ENCODE measurements around the gene CDK10. TPM values are rescaled to one million over a fixed set of nuclear protein-coding genes. Genes with fewer than 3 reads are reported as not detected.

The CDK10 gene
- total RNA-seq, 1 donor, result 32.9 TPM

GRCh38 chr16:89744813-89745212 lies 58.3 kb downstream of the CDK10 start:
- no peak for TF ChIP-seq CTCF (IDR thresholded peaks at IDR 0.05; ENCODE audit: insufficient read depth, low read length)
- DNase-seq (ENCODE audit: low read depth), result no peak
- no peak overlapping the region for H3K4me3 ChIP-seq (ENCODE audit: low read depth, low read length)

Other genes with a start within 250 kb of the CDK10 start
- 66.4 and 78.9 TPM in 2 replicates for gene ANKRD11, start 196.1 kb upstream of the CDK10 start, total RNA-seq (ENCODE audit: low replicate concordance)
- gene SPG7, start 178.3 kb upstream of the CDK10 start, total RNA-seq (ENCODE audit: low replicate concordance), result 78.1 and 98.7 TPM in 2 replicates
- gene RPL13, start 126.0 kb upstream of the CDK10 start, total RNA-seq (ENCODE audit: low replicate concordance), result 3,215 and 3,366 TPM in 2 replicates
- gene CPNE7, start 110.9 kb upstream of the CDK10 start, total RNA-seq (ENCODE audit: low replicate concordance), result 0.65 and 13.1 TPM in 2 replicates
- gene DPEP1, start 73.0 kb upstream of the CDK10 start, total RNA-seq (ENCODE audit: low replicate concordance), result not detected in 2 replicates
- gene CHMP1A, start 29.0 kb upstream of the CDK10 start, total RNA-seq (ENCODE audit: low replicate concordance), result 80.0 and 81.3 TPM in 2 replicates
- 3.6 and 6.1 TPM in 2 replicates for gene SPATA33, start 28.9 kb upstream of the CDK10 start, total RNA-seq (ENCODE audit: low replicate concordance)
- gene SPATA2L, start 15.0 kb downstream of the CDK10 start, total RNA-seq (ENCODE audit: low replicate concordance), result 10.1 and 22.7 TPM in 2 replicates
- gene VPS9D1, start 34.2 kb downstream of the CDK10 start, total RNA-seq (ENCODE audit: low replicate concordance), result 8.6 and 11.3 TPM in 2 replicates
- 10.4 and 11.4 TPM in 2 replicates for gene ZNF276, start 34.8 kb downstream of the CDK10 start, total RNA-seq (ENCODE audit: low replicate concordance)
- 0.90 and 27.0 TPM in 2 replicates for gene FANCA, start 130.0 kb downstream of the CDK10 start, total RNA-seq (ENCODE audit: low replicate concordance)
- 2.5 and 7.1 TPM in 2 replicates for gene SPIRE2, start 141.8 kb downstream of the CDK10 start, total RNA-seq (ENCODE audit: low replicate concordance)
- 163 and 417 TPM in 2 replicates for gene TCF25, start 186.9 kb downstream of the CDK10 start, total RNA-seq (ENCODE audit: low replicate concordance)
- gene MC1R, start 232.2 kb downstream of the CDK10 start, total RNA-seq (ENCODE audit: low replicate concordance), result 5.2 and 8.1 TPM in 2 replicates
- 42.3 and 299 TPM in 2 replicates for gene TUBB3, start 236.7 kb downstream of the CDK10 start, total RNA-seq (ENCODE audit: low replicate concordance)

Measured in fibroblast of the aortic adventitia (primary cell).